ENCODE measurements around the gene NACC2.

NACC2 gene

DNA sequence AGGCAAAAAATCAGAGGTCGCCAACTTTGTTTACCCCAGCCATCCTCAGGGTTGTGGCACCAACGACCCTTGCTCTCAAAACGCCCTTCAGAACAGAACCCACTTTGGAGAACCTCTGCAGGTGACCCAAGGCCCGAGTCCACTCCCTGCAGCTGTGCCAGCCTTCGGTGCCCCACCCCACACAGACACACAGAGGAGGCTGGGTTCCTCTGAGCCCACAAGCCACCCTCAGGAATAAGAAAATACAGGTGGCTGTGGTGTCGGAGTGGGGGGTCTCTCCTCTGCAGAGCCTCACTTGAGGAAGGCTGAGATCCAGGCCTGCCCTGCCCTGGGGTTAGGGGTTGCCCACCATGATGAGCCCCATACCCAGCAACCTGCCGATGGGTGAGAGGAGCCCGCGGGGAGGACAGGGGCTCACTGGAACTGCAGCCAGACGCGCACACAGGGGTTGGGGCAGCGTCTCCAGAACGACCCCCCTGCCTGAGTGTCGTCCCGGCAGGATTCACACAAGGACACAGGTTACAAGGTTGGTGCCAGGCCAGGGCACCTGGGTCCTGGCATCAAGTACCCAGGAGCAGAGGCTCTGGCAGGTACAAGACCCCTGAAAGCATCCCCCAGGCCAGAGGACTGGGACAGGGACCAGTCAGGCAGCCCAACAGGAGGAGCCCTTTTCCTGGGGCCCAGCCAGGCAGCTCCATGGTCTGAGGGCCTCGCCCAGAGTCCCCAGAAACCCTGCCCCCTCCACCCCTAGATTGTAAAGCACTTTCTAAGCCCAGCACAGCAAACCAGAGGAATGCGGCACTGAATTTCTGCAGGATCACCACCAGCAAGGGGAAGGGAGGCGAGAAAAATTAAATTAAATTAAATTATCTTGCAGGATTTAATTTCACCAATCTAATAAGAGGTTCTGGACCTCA, 40.0 kb downstream of the NACC2 start:
- no peak for DNase-seq

- DNase-seq, result no peak
Measured at GRCh38 chr9:136054146-136054545, 40.9 kb downstream of the NACC2 start.

DNA sequence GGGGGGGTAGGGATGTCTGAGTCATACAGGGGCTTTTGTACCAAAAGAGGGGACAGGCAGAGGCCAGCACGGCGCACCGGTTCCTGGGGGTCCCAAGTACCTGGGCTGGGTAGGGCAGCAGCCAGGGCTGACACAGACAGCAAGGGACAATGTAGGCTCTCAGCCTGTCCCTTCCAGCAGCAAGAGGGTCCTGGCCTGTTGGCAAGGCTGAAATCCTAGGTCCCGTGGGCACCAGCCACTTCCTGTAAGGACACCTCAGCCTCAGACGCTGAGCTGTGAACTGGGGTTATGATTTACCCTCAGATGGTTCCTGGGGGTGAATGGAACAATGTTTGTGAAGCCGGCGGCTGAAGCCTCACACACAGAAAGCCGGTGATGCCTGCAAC, 41.3 kb downstream of the NACC2 start:
- DNase-seq, result no peak

- DNase-seq, result peak; percentile 60
Measured at GRCh38 chr9:136052991-136053756, 41.9 kb downstream of the NACC2 start.

GRCh38 chr9:136052472-136052880, 42.6 kb downstream of the NACC2 start:
- DNase-seq, result no peak

DNA sequence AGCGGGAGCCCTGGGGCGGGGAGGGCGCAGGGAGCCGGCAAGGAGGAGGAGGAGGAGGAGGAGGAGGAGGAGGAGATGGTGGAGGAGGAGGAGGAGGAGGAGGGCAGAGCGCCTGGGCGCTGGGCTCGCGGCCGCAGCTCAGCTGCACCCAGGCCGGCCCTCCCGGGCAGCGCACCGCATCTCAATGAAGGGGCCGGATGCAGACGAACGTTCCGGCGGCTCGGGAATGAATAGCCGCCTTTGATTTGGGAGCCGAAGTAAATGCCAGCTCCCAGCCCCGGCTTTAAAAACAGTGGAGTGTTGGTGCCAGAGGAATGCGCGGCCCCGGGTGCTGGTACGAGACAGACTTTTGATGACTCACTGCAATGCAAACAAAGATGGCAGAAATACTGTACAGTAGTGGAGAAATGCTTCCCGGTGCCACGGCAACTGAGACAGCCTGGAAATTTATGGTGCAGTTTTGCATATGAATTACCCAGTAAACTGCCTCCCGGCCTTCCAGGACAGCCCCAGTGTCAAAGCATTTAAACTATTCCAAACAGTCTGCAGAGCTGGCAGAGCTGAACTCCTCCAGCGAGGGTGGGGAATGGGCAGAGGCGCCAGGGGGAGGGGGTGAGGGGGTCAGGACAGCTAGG, 43.1 kb downstream of the NACC2 start:
- DNase-seq, result peak; percentile 96

GRCh38 chr9:136051453-136051836, 43.6 kb downstream of the NACC2 start:
- DNase-seq, result peak; percentile 82

DNA sequence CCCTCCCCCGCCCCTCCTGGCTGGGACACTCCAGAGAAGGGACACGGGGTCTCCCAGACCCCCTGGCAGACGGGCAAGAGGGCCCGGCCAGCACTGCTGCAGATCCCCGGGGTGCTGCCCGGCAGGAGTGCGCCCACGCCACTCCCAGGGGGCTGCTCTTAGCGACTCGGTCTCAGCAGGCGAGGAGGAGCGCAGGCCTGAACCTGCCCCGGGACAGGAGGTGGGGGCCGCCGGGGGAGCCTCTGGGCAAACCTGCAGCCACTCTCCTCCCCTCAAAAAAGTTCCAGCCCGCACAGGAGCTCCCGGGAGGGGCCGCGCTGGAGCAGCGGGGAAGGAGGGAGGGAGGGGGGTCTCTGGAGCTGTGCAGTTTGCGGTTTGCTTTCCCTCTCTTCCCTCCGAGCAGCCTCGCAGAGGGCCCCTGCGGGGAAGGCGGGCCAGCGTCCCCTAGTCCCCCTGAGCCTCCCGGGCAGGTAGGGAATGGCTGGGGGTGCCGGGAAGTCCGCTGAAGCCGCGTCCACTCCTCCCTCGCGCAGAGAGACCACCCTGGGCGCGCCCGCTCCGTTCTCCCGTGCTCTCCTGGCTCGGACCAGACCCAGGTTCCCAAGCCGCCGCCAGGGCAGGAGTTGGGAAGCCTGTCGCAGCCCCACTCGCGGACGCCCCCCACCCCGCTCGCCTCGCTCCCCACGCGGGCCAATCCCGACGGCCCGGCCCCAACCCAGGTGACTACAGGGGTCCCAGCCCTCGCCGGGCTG, 44.2 kb downstream of the NACC2 start:
- peak; percentile 51 for DNase-seq

- no peak for DNase-seq
Measured at GRCh38 chr9:136050266-136050700, 44.8 kb downstream of the NACC2 start.

DNA sequence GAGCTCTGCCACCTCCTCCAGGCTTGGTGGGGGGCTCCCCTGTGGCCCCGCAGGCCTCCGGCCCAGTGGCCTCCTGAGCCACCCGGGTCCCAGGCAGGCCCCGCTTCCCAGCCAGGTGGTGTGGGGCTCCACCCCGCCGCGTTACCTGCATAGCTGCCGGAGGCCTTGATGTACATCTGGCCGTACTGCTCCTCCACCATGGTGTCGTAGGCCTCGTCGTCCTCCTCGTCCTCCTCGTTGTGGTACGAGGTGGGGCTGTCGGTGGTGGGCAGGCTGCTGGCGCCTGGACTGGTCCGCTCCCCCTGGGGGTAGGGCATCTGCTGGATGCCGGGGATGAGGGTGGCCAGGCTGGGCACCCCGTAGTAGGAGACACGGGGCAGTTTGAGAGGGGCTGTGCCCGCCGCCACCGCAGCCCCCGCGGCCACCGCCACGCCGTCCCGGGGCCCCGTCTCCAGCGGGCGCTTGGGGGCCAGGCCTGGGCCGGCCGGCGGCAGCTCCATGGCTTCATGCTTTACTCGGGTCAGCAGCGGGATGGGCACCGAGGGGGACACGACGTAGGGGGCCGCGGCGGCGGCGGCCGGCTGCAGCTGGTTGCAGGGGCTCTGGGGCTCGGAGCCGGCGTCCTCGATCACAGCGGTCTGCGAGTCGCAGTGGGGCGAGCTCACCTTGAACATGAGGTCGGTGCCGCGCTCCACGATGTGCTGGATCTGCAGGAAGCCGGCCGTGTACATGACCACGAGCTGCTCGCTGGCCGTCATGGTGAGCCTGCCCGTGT, 45.4 kb downstream of the NACC2 start:
- DNase-seq, result no peak

DNA sequence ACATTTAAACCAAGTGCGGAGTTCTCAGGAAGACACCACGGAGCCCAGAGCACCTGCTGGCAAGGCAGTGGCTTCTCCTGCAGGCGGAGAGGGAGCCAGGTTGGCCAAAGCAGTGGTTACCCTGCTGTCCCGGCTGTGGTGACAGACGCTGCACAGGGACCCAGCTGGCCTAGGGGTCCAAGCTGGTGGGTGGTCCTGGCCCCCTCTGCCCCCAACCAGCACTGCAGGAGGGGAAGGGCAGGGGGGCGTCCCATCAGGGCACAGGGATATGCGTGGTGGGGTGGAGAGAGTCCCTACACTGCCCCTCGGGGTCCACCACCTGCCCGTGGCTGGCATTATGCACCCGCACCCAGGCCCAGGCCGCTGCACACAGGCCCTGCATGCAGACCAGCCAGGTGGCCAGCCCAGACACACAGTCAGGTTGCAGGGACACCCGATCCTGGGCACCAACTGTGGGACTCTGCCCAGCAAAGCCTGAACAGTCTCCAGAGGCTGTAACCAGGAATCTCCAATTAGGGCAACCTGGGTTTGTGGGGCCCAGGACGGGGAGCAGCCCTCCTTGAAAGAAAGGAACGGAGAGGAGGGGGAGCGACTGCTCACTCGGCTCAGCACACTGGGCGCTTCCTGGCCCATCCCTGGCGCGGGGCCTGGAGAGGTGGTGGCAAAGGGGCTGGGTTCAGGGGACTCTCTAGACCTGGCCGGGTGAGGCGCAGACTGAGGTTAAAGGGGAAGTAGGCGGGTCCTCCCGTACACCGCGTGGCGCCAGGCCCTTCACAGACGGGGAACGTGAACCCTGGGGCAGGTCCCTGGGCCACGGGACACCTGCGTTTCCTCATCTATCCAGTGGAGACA, 46.3 kb downstream of the NACC2 start:
- no peak for DNase-seq

DNA sequence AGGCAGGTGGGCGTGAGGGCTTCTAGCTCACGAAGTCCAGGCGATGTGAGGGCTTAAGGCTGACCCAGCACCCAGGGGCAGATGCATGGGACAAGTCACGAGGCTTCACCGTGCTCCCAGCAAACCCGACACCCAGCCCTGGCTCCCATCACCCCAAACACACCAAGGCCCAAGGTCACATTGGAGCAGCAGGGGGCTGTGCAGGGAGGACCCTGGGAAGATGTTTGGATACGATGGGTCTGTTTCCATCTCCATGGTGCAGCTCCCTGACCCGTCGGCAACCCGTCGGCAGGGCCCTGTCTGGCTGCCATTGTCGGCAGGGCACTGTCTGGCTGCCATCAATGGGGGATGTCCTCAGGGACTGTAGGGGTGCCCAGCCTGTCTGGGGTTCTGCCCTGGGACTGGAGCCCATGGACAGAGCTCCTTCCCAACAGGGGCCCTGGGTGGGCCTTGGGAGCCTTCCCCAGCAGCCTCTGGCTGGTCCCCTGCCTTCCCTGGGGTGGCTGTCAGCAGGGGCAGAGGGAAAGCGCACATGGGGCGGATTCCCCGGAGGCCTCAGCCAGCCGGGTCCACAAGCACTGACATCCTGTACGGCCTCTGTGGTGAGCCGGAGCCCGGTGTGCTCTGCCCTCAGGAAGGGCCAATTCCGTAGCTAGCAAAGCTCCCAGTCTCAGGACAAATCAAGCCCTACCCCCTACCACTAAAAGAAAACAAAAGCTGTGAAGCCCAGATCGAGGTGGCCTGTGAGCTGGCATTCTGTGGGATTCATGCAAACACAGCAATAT, 47.1 kb downstream of the NACC2 start:
- DNase-seq, result no peak

- no peak for DNase-seq
Measured at GRCh38 chr9:136047076-136047774, 47.9 kb downstream of the NACC2 start.

GRCh38 chr9:136046554-136046920, 48.6 kb downstream of the NACC2 start:
- DNase-seq, result no peak

- no peak for DNase-seq
Measured at GRCh38 chr9:136045595-136046553, 49.2 kb downstream of the NACC2 start.

DNA sequence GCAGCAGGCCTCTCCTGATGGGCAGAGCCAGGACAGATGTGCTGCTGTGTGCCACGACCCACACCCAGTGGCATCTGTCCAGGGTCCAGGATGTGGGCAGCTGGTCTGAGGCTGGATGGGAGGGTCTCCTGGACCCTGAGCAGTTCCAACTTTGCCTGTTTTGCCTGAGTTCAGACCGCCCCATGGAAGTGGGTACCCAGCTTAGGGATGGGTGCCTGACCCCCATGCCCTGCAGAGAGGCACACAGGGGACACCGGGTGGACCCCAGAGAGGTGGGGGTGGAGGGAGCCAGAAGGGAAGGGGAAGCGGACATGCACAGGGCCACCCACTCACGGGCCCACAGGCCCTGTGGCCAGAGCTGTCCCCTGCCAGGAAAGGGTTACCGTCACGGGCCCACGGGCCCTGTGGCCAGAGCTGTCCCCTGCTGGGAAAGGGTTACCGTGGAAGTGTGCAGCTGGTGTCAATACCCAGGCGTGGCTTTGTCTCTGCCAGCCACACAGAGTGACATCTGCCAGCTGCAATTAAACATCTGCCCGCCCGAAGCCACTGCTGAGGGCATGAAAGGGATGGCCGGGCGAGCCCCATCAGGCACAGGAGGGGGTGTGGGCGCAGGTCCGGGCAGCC, 50.0 kb downstream of the NACC2 start:
- peak; percentile 88 for DNase-seq

GRCh38 chr9:136044207-136044970, 50.7 kb downstream of the NACC2 start:
- DNase-seq, result no peak
